Caco-2 (cell line): ENCODE measurements around the gene FAM3C. TPM values are rescaled to one million over a fixed set of nuclear protein-coding genes. Genes with fewer than 3 reads are reported as not detected.

ENCODE experiments used
- BruUV-seq: library from RNA; stranded (reverse); fragments of 400-500 nt; replicated peaks from 2 replicates; lab custom pipeline; 2021; lab: Mats Ljungman, UMichigan
- CTCF ChIA-PET: fragments of 300-600 bp; sonication (Branson Sonifier 250); formaldehyde crosslinking; loops from one replicate; lab custom pipeline; 2022; ENCODE audit warnings: antibody characterized with exemption; lab: Charles Lee
- POLR2A ChIA-PET: fragments of 300-600 bp; sonication (Branson Sonifier 250); formaldehyde crosslinking; loops from one replicate; lab custom pipeline; 2022; ENCODE audit warnings: antibody characterized with exemption; lab: Charles Lee
- DNase-seq, 2 experiments: peaks; one replicate each; pipeline versions ENCODE4 v3.0.0 to v3.0.0-alpha.2; 2020 to 2022
- H3K27me3 ChIP-seq: replicated peaks from 2 replicates; pipeline ENCODE4 v1.6.0; 2011; ENCODE audit warnings: low read length; ENCODE audit not compliant: control insufficient read depth, insufficient read depth
- H3K36me3 ChIP-seq: 2 replicates; pipeline ENCODE4 v1.5.1; 2011; ENCODE audit warnings: low read length; ENCODE audit not compliant: control insufficient read depth, insufficient read depth
- H3K4me1 ChIP-seq: fragments of 250-450 bp; sonication (Bioruptor Pico); 2 replicates; pipeline ENCODE4 v1.5.1; 2020; ENCODE audit warnings: mild to moderate bottlenecking
- H3K4me3 ChIP-seq: 2 replicates; pipeline ENCODE4 v1.5.1; 2011; ENCODE audit warnings: low read depth, mild to moderate bottlenecking, control low read depth, low read length
- H3K9me3 ChIP-seq: fragments of 250-450 bp; sonication (Bioruptor Pico); 2 replicates; pipeline ENCODE4 v1.5.1; 2020; ENCODE audit warnings: mild to moderate bottlenecking, moderate library complexity
- H3K27ac Mint-ChIP-seq: one replicate; pipeline ENCODE4 v1.8.0; 2022; ENCODE audit warnings: mixed read lengths; ENCODE audit not compliant: unreplicated experiment
- H3K27me3 Mint-ChIP-seq: one replicate; pipeline ENCODE4 v1.8.0; 2022; ENCODE audit warnings: mixed read lengths; ENCODE audit not compliant: insufficient read depth, unreplicated experiment
- H3K36me3 Mint-ChIP-seq: one replicate; pipeline ENCODE4 v1.8.0; 2022; ENCODE audit warnings: mild to moderate bottlenecking, mixed read lengths; ENCODE audit not compliant: insufficient read depth, unreplicated experiment
- H3K4me1 Mint-ChIP-seq: one replicate; pipeline ENCODE4 v1.8.0; 2022; ENCODE audit warnings: low read depth, mixed read lengths; ENCODE audit not compliant: unreplicated experiment
- H3K4me3 Mint-ChIP-seq: one replicate; pipeline ENCODE4 v1.8.0; 2022; ENCODE audit warnings: mild to moderate bottlenecking, moderate library complexity, mixed read lengths; ENCODE audit not compliant: unreplicated experiment
- H3K9me3 Mint-ChIP-seq: one replicate; pipeline ENCODE4 v1.8.0; 2022; ENCODE audit warnings: mixed read lengths; ENCODE audit not compliant: unreplicated experiment
- intact Hi-C: fragments of 100-400 bp; cut with micrococcal nuclease; formaldehyde crosslinking; loops from one replicate; pipeline ENCODE4 v1.10.0; 2022; ENCODE audit not compliant: unreplicated experiment
- total RNA-seq: library from RNA; stranded (reverse); gene quantifications from 2 replicates; pipeline ENCODE4 v1.2.3, GENCODE V29; 2022
- TF ChIP-seq, protein P1 (sequence below), 2 experiments: fragments of 200-600 bp in 1 of 2; IDR thresholded peaks; 1 replicate in 1 of 2; 2 replicates in 1 of 2; pipeline versions ENCODE4 v1.5.1 to v1.8.0; 2011 to 2022; ENCODE audit warnings: antibody characterized with exemption in 1 of 2, control low read depth in 1 of 2, inconsistent platforms in 1 of 2, low read depth in 1 of 2, low read length in 1 of 2, mild to moderate bottlenecking in 1 of 2, moderate library complexity in 1 of 2; ENCODE audit not compliant: insufficient read depth in 1 of 2, severe bottlenecking in 1 of 2, unreplicated experiment in 1 of 2

The FAM3C gene
- total RNA-seq, 1 experiment from 2014 or later, result 40.5 TPM

DNA sequence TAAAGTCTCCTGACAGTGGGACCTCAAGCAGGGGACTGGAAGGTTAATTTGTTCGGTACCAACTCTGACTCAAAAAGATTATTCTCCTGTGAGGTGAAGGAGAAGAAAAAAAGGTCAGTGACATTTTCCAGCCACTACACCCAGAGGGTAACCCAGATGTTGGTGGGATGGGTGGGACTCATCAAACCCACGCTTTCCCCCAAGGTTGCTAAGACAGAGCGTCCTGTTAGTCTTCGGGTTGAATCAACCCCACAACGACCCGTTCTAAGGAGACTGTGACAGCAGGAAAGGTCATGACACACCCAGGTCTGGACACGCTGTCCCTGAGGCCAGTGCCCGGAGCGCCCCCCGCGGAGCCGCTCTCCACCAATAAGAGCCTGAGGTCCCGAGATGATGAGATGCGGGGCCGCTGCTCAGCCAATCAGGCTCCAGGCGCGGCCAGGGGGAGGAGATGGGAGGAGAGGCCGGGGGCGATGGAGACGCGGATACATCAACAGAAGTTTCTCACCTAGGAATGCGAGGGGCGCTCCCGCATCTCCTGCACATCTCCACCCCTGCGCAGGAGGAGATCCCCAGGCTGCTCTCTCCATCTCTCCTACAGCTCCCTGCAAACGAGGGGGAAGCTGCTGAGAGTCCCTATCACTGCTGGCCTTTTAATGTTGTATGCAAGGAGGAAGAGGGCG, 67.5 kb downstream of the FAM3C start, which contains the start of gene WNT16:
Gene WNT16, plus strand, starts transcription at position 493 of the 683 bp plus-strand sequence. CDS start 293 bp downstream, outside the sequence.
- no peaks in the 10 kb centered on the region for H3K9me3 ChIP-seq
- POLR2A ChIA-PET, result no interaction called here
- TF ChIP-seq, protein P1, sequence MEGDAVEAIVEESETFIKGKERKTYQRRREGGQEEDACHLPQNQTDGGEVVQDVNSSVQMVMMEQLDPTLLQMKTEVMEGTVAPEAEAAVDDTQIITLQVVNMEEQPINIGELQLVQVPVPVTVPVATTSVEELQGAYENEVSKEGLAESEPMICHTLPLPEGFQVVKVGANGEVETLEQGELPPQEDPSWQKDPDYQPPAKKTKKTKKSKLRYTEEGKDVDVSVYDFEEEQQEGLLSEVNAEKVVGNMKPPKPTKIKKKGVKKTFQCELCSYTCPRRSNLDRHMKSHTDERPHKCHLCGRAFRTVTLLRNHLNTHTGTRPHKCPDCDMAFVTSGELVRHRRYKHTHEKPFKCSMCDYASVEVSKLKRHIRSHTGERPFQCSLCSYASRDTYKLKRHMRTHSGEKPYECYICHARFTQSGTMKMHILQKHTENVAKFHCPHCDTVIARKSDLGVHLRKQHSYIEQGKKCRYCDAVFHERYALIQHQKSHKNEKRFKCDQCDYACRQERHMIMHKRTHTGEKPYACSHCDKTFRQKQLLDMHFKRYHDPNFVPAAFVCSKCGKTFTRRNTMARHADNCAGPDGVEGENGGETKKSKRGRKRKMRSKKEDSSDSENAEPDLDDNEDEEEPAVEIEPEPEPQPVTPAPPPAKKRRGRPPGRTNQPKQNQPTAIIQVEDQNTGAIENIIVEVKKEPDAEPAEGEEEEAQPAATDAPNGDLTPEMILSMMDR (IDR thresholded peaks at IDR 0.05; ENCODE audit: insufficient read depth in 1 of 2, low read depth in 1 of 2, low read length in 1 of 2, severe bottlenecking in 1 of 2, unreplicated experiment in 1 of 2), result no peak
- H3K4me1 ChIP-seq, result 0 out of 2 replicates have a peak, but pooled peaks cover 5% of the 10 kb centered on the region
- no peaks in the 10 kb centered on the region for H3K36me3 ChIP-seq
- intact Hi-C loops, result no loop called here
- H3K9me3 Mint-ChIP-seq, result no peaks in the 10 kb centered on the region
- H3K4me1 Mint-ChIP-seq, result peaks cover 5% of the 10 kb centered on the region
- no peaks in the 10 kb centered on the region for H3K36me3 Mint-ChIP-seq
- 0 out of 2 replicates have a peak, but pooled peaks cover 4% of the 10 kb centered on the region for H3K27me3 ChIP-seq
- CTCF ChIA-PET, result interaction anchor here (1.0 kb wide), 1 partner anchor 666 kb away, joined by 3 read pairs; no protein-coding TSS in a partner anchor
- H3K4me3 Mint-ChIP-seq, result peak within 1 kb of the TSS; percentile 73
- DNase-seq, result no peak
- no peak within 1 kb of the TSS for H3K4me3 ChIP-seq
- H3K27ac Mint-ChIP-seq, result no peak within 1 kb of the TSS
- BruUV-seq, result no TSS peak
- peaks cover 34% of the 10 kb centered on the region for H3K27me3 Mint-ChIP-seq

DNA sequence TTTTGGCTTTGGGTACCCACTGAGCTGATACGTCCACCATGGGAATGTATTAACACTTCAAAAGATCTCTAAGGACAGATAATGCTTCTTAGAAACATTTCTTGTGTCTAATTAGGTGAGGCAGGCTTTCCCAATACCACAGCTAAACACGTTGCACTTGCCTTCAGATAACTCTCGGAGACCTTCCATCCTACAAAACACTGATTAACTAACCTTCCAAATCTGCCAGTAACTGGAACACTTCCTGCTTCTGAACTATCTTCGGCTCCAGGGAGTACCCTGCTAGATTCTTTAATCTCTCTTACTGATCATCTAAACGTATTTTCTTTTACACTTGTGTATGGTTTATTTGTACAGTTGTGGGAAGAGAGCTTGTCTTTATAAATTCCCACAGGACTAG, 68.4 kb downstream of the FAM3C start:
- ChIA-PET CTCF (no interaction called here), POLR2A (no interaction called here)
- H3K4me3 ChIP-seq, result no peak overlapping the region
- H3K27me3 Mint-ChIP-seq, result peaks cover 34% of the 10 kb centered on the region
- H3K4me1 Mint-ChIP-seq, result peaks cover 5% of the 10 kb centered on the region
- BruUV-seq, result no TSS peak
- TF ChIP-seq, protein P1 (IDR thresholded peaks at IDR 0.05; ENCODE audit: insufficient read depth in 1 of 2, low read depth in 1 of 2, low read length in 1 of 2, severe bottlenecking in 1 of 2, unreplicated experiment in 1 of 2), result no peak
- no peak overlapping the region for H3K4me3 Mint-ChIP-seq
- no peaks in the 10 kb centered on the region for H3K36me3 ChIP-seq
- no peaks in the 10 kb centered on the region for H3K36me3 Mint-ChIP-seq
- H3K4me1 ChIP-seq, result 0 out of 2 replicates have a peak, but pooled peaks cover 5% of the 10 kb centered on the region
- no peak for DNase-seq
- H3K27me3 ChIP-seq, result 0 out of 2 replicates have a peak, but pooled peaks cover 4% of the 10 kb centered on the region
- intact Hi-C loops, result no loop called here
- no peaks in the 10 kb centered on the region for H3K9me3 Mint-ChIP-seq
- no peaks in the 10 kb centered on the region for H3K9me3 ChIP-seq
- H3K27ac Mint-ChIP-seq, result no peak overlapping the region

DNA sequence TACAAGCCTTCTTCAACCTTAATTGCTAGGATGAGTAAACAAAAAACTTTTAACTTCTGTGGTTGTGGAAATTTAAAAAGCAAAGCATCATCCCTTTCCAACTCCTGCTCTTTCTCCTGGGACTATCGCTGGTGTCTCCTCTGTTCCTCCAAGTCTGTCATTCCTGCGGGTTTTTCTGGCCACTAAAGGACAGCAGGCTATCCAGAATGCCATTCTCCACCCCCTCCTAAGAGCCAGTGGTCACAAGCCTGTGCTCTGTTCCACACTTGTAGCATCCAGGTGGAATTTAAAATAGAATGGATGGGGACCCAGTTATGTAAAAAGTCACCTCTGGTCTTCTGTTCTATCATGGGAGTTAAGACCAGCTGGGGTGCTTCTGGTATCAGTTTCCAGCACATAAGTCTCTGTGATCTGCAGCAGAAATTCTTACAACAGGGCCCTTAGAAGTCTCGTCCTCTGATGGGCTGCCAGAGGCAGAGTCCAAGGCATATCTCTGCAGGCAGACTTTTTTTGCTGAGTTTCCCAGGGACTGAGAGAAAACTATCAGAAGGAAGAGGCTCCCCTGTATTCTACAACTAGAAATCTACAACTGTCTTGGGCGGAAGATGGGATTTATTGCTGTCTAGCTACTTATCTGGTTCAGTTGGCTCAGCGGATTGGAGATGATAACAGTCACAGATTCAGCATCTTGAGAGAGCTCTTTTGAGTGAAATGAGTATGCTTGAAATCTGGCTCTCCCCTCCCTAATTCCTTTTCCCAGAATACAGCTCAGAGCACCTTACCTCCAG, 72.4 kb downstream of the FAM3C start:
- Mint-ChIP-seq H3K9me3 (no peaks in the 10 kb centered on the region), H3K36me3 (no peaks in the 10 kb centered on the region), H3K27me3 (peaks cover 18% of the 10 kb centered on the region), H3K4me3 (no peak overlapping the region), H3K4me1 (no peaks in the 10 kb centered on the region), H3K27ac (no peak overlapping the region)
- Histone ChIP-seq H3K9me3 (no peaks in the 10 kb centered on the region), H3K4me1 (no peaks in the 10 kb centered on the region), H3K27me3 (0 out of 2 replicates have a peak, but pooled peaks cover 1% of the 10 kb centered on the region), H3K36me3 (no peaks in the 10 kb centered on the region), H3K4me3 (no peak overlapping the region)
- ChIA-PET POLR2A (no interaction called here), CTCF (no interaction called here)
- BruUV-seq, result no TSS peak
- TF ChIP-seq, protein P1 (IDR thresholded peaks at IDR 0.05; ENCODE audit: insufficient read depth in 1 of 2, low read depth in 1 of 2, low read length in 1 of 2, severe bottlenecking in 1 of 2, unreplicated experiment in 1 of 2), result no peak
- no peak for DNase-seq
- intact Hi-C loops, result no loop called here
